ENCODE results near the gene TNS1. TPM values are rescaled to one million over a fixed set of nuclear protein-coding genes. Genes with fewer than 3 reads are reported as not detected.

TNS1 gene
- total and polyA plus RNA-seq, 8 donors = 38.5 to 166 (median 102) TPM

- DNase-seq (no peak), ATAC-seq (no peak), FAIRE-seq (no peak)
- no peak overlapping the region for H3K27ac ChIP-seq
- WGBS, 2 donors = 89 to 96% methylated on average over 7 of the region's 7 CpGs
- H3K9me3 ChIP-seq = no peaks in the 10 kb centered on the region
- intact Hi-C loops (cut with DNase I) = no loop called here
- H3K4me1 ChIP-seq = no peaks in the 10 kb centered on the region
- TF ChIP-seq CTCF (IDR thresholded peaks at IDR 0.05) = no peak
- H3K4me3 ChIP-seq = no peak overlapping the region
- H3K27me3 ChIP-seq = no peaks in the 10 kb centered on the region
- H3K36me3 ChIP-seq = no peaks in the 10 kb centered on the region
These were observed 251.6 kb downstream of the TNS1 start for GRCh38 chr2:217751192-217751591.

Small RNA genes within 50 kb of the gene (microRNA-seq; reads per million reads assigned to microRNA genes)
- gene MIR6809 = 0 to 0.29 reads per million in 2 donors

Other genes starting within 250 kb of the TNS1 start
- under 1 TPM in 1 of 6 donors, not detected in 5; 0.31 TPM for gene RUFY4, start 66.3 kb upstream of the TNS1 start, total RNA-seq
- under 1 TPM in 1 of 2 donors, not detected in 1; 0.08 TPM for gene RUFY4, start 66.3 kb upstream of the TNS1 start, polyA plus RNA-seq
- 1 to 10 TPM in 2 of 6 donors, under 1 TPM in 1, not detected in 3; 0.90 to 1.5 (median 1.1) TPM for gene CXCR2, start 123.0 kb upstream of the TNS1 start, total RNA-seq
- gene CXCR2, start 123.0 kb upstream of the TNS1 start, polyA plus RNA-seq = under 1 TPM; 0.07 to 0.11 TPM
- under 1 TPM in 3 of 6 donors, not detected in 3; 0.52 to 0.92 (median 0.59) TPM for gene CXCR1, start 164.0 kb upstream of the TNS1 start, total RNA-seq
- under 1 TPM; 0.08 to 0.09 TPM for gene CXCR1, start 164.0 kb upstream of the TNS1 start, polyA plus RNA-seq
- gene ARPC2, start 214.2 kb upstream of the TNS1 start, total RNA-seq = 100 to 1,000 TPM in 1 of 6 donors, 10 to 100 TPM in 5; 43.4 to 102 (median 55.8) TPM
- gene ARPC2, start 214.2 kb upstream of the TNS1 start, polyA plus RNA-seq = 10 to 100 TPM; 37.4 to 90.7 TPM

Data from pancreas (tissue), 10 donors.